ENCODE results near the gene NKAIN2.
A peak's percentile ranks its signal among the peaks of the same experiment; 100 is the strongest.

The NKAIN2 gene

DNA sequence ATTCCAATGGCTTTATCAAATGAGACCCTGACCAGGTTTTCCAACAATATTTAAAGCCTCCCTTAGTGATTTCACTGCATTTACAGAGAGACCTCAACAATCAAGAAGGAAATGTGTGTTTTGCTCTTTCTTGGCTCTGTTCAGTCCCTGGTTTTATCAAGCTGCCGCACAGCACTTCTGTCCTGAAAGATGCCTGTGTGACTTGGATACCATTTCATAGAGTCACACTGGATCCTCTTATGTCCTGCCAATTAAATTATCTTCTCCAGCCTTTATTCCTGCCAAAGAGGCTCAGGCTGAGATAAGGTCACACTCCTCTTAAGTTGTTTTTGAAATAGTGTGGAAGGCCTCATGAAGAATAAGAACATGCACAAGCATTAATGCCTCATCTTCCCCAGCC is 961.6 kb downstream of the NKAIN2 start:
- Histone ChIP-seq H3K4me3 (no peak overlapping the region), H3K36me3 (no peaks in the 10 kb centered on the region), H3K27me3 (no peaks in the 10 kb centered on the region), H3K4me2 (no peak overlapping the region), H4K20me1 (no peaks in the 10 kb centered on the region), H3K27ac (no peak overlapping the region), H3K9me3 (replicated peaks in 1 of 11) (no peaks in the 10 kb centered on the region), H3K4me1 (no peaks in the 10 kb centered on the region), H3K9ac (no peak overlapping the region)
- no peak for TF ChIP-seq Cebpa-rat (IDR thresholded peaks at IDR 0.05)

DNA sequence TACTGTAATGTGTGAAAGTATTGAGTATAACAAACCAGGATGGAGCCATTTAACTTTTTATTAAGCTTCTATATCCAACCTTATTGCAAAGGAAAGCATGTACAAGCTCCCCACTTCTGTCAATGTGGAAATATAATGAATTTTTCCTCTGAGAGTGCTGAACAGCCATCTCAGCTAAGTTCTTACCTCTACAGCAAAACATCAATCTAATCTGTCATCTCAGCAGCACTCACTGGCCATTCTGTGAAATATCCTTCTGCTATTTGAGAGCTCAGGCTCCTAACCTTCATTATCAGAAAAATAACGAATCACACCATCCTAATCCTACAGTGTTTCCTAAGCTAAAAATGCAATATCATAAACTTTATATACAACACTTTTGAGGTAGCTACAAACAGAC is 964.6 kb downstream of the NKAIN2 start:
- no peak overlapping the region for H3K4me3 ChIP-seq
- TF ChIP-seq Cebpa-rat (IDR thresholded peaks at IDR 0.05): no peak
- no peak overlapping the region for H3K9ac ChIP-seq
- no peaks in the 10 kb centered on the region for H4K20me1 ChIP-seq
- H3K4me2 ChIP-seq: no peak overlapping the region
- no peaks in the 10 kb centered on the region for H3K4me1 ChIP-seq
- no peak overlapping the region for H3K27ac ChIP-seq
- H3K9me3 ChIP-seq (replicated peaks in 1 of 11): no peaks in the 10 kb centered on the region
- H3K36me3 ChIP-seq: no peaks in the 10 kb centered on the region
- no peaks in the 10 kb centered on the region for H3K27me3 ChIP-seq

DNA sequence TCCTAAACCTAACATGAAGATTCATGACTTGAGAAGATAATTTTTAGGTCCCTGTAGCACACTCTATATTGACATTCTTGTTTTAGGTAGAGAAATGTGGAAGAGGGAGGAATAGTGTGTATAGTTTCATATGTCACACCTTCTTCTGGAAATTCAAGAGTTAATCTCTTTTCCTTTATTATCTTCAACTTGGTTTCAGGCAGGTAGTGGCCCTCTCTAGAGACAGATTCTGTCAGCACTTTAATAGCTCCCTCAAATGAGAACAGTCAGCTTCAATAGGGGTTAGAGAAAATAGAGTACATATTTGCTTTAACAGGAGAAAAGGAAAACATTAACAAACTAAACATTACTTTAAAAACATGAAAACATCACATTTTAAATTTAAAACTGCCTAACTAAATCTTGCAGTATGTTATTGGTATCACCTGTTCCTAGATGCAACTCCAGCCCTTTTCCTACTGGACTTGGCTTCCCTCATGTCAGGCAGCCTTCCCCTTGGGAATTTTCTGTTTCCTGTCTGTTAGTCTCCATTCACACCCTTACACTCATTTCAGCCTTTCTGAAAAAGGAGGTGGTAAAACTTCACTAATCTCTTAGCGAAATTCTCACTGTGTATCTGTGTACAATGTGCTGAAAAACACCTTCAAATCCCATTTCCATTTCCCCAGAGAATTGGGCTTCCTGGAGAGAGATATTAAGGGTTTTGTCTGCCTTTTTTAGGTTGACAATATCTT is 966.3 kb downstream of the NKAIN2 start:
- no peaks in the 10 kb centered on the region for H3K27me3 ChIP-seq
- no peaks in the 10 kb centered on the region for H3K4me1 ChIP-seq
- H3K27ac ChIP-seq: no peak overlapping the region
- no peak for TF ChIP-seq Cebpa-rat (IDR thresholded peaks at IDR 0.05)
- no peak overlapping the region for H3K4me3 ChIP-seq
- no peaks in the 10 kb centered on the region for H4K20me1 ChIP-seq
- H3K4me2 ChIP-seq: 0 out of 22 replicates have a peak overlapping the region, but pooled peaks of 1 of the 11 experiments have one; percentile 19
- H3K9me3 ChIP-seq (replicated peaks in 1 of 11): no peaks in the 10 kb centered on the region
- H3K9ac ChIP-seq: no peak overlapping the region
- no peaks in the 10 kb centered on the region for H3K36me3 ChIP-seq

DNA sequence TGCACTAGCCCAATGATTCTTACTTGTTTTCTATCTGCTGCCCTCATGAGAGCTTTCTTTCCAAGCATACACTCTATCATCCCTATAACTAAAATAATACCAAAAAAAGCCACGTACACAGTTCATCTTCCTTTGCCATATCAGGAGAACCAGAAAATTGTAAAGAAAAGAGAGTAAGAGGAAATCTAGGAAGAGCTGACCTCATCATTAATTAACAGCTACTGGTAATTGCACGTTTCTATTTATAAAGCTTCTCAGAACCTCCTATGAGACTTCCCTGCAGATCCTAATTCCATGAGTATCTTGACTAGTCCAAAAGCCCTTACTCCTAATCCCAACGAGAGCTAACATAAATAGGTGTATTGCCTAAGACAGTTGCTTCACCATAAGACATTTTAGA is 967.1 kb downstream of the NKAIN2 start:
- no peak overlapping the region for H3K27ac ChIP-seq
- no peaks in the 10 kb centered on the region for H3K36me3 ChIP-seq
- no peaks in the 10 kb centered on the region for H3K27me3 ChIP-seq
- H3K4me3 ChIP-seq: no peak overlapping the region
- H3K9ac ChIP-seq: no peak overlapping the region
- H4K20me1 ChIP-seq: no peaks in the 10 kb centered on the region
- H3K9me3 ChIP-seq (replicated peaks in 1 of 11): no peaks in the 10 kb centered on the region
- H3K4me1 ChIP-seq: no peaks in the 10 kb centered on the region
- TF ChIP-seq Cebpa-rat (IDR thresholded peaks at IDR 0.05): no peak
- no peak overlapping the region for H3K4me2 ChIP-seq

DNA sequence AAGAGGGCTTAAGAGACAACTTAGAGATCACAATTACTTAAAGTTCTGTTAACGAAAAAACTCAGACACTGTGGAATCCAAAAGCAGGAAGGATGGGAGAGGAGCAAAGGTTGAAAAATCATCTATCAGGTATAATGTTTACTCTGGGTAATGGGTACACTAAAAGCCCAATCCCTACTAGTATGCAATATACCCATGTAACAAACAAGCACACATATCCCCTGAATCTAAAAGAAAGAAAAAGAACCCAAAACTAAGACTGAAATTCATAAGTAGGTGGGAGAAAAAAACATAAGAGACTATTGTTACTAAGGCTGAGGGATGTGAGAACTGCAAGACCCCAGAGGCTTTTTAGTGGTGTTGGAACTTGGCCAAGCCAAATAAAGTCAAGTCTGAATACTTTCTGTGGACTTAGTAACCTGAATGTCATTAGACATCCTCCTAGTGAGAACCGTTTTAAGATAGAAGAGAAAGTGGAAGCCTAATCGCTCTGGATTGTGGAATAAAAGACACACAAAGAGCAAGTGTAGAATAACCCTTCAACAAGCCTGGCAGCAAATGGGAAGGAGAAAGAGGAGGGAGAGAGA is 969.2 kb downstream of the NKAIN2 start:
- H3K27me3 ChIP-seq: no peaks in the 10 kb centered on the region
- TF ChIP-seq Cebpa-rat (IDR thresholded peaks at IDR 0.05): no peak
- no peak overlapping the region for H3K4me3 ChIP-seq
- no peak overlapping the region for H3K27ac ChIP-seq
- no peaks in the 10 kb centered on the region for H3K4me1 ChIP-seq
- H3K9me3 ChIP-seq (replicated peaks in 1 of 11): no peaks in the 10 kb centered on the region
- H3K36me3 ChIP-seq: no peaks in the 10 kb centered on the region
- no peaks in the 10 kb centered on the region for H4K20me1 ChIP-seq
- no peak overlapping the region for H3K9ac ChIP-seq
- no peak overlapping the region for H3K4me2 ChIP-seq

DNA sequence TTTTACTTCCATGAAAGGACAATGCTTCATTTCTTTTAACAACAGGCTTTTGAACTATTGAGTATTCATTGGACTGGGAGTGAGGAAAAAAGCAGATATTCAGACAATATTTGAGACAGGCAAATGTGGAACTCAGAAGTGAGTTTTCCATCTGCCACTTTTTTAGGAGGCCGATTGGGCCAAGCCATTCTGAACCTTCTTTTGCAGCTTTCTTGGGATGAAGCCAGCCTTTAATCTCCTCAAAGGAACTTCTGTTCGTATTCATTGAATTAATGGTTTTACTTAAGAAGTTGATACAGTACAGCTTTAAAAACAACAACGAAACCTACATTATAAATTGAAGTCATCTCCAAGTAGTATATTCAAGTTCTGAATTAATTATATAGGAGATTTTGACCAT is 971.5 kb downstream of the NKAIN2 start:
- Histone ChIP-seq H3K4me1 (no peaks in the 10 kb centered on the region), H3K9me3 (replicated peaks in 1 of 11) (no peaks in the 10 kb centered on the region), H3K4me3 (no peak overlapping the region), H3K9ac (no peak overlapping the region), H3K4me2 (no peak overlapping the region), H4K20me1 (no peaks in the 10 kb centered on the region), H3K27ac (no peak overlapping the region), H3K27me3 (no peaks in the 10 kb centered on the region), H3K36me3 (no peaks in the 10 kb centered on the region)
- no peak for TF ChIP-seq Cebpa-rat (IDR thresholded peaks at IDR 0.05)

DNA sequence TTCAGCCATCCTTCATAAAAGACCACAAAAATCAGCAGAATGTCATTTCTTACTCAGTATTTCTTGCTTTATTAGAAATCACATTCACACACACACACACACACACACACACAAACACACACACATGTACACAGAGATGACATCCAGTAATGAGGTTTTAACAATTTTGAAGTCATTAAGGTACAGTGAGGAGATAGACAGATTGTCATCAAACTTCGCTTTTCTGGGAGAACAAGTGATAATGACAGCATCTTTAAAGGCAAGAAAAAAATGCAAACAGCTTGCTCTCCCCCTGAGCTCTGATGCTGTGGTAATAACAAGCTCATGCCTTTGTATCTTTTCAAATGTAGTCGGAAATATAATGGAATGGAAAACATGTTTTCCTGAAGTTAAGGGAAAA is 974.2 kb downstream of the NKAIN2 start:
- peaks cover 0 to 4% (median 0%) of the 10 kb centered on the region in 10 experiments; a peak in 1 of 20 replicates for H3K4me1 ChIP-seq
- no peaks in the 10 kb centered on the region for H3K36me3 ChIP-seq
- no peak overlapping the region for H3K4me3 ChIP-seq
- H4K20me1 ChIP-seq: no peaks in the 10 kb centered on the region
- no peaks in the 10 kb centered on the region for H3K27me3 ChIP-seq
- H3K4me2 ChIP-seq: no peak overlapping the region
- H3K9me3 ChIP-seq (replicated peaks in 1 of 11): no peaks in the 10 kb centered on the region
- TF ChIP-seq Cebpa-rat (IDR thresholded peaks at IDR 0.05): no peak
- H3K27ac ChIP-seq: no peak overlapping the region
- H3K9ac ChIP-seq: no peak overlapping the region

DNA sequence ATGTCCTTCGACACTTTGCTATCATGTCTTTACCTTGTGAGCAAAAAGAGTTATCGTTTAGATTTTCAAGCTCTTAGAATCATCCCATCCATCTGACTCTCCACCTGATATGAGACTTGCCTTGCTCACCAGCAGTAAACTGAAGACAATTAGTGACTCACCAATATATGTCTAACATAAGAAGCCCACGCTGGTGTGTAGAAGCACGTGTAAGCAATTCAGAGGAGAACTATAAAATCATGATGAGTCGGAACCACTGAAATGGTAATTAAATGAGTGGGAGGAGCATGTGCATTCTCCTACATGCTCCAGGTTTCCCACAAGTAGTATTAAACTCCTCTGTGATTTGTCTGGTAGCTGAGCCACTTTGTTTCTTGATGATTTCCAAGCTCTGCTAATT is 977.0 kb downstream of the NKAIN2 start:
- no peak overlapping the region for H3K27ac ChIP-seq
- no peak overlapping the region for H3K4me3 ChIP-seq
- H4K20me1 ChIP-seq: no peaks in the 10 kb centered on the region
- no peaks in the 10 kb centered on the region for H3K27me3 ChIP-seq
- TF ChIP-seq Cebpa-rat (IDR thresholded peaks at IDR 0.05): no peak
- no peaks in the 10 kb centered on the region for H3K9me3 ChIP-seq (replicated peaks in 1 of 11)
- H3K4me2 ChIP-seq: no peak overlapping the region
- H3K36me3 ChIP-seq: no peaks in the 10 kb centered on the region
- H3K4me1 ChIP-seq: peaks cover 0 to 4% (median 0%) of the 10 kb centered on the region in 10 experiments; a peak in 1 of 20 replicates
- no peak overlapping the region for H3K9ac ChIP-seq

DNA sequence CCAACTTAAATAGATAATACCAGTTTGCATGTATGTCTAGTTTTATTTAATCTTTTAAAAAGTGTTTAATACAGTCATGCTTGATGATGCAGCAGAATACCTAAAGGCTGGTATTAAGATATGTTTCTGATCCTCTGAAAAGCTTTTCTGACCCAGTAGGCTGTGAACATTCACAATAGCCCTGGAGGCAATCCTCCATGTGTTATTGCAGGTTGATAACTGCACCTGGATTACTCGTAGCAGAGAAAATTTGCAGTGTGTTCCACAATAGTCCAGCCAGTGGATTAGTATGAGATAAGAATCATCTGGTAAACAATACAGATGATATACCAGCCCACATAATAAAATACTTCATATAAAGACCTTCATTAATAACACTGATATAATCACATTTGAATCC is 979.7 kb downstream of the NKAIN2 start:
- no peaks in the 10 kb centered on the region for H3K27me3 ChIP-seq
- H3K9ac ChIP-seq: no peak overlapping the region
- TF ChIP-seq Cebpa-rat (IDR thresholded peaks at IDR 0.05): no peak
- H3K9me3 ChIP-seq (replicated peaks in 1 of 11): 0 out of 22 replicates have a peak, but pooled peaks cover 0 to 2% (median 0%) of the 10 kb centered on the region in 11 experiments
- no peak overlapping the region for H3K27ac ChIP-seq
- H3K4me1 ChIP-seq: peaks cover 0 to 4% (median 0%) of the 10 kb centered on the region in 10 experiments; a peak in 1 of 20 replicates
- no peaks in the 10 kb centered on the region for H4K20me1 ChIP-seq
- no peak overlapping the region for H3K4me3 ChIP-seq
- no peak overlapping the region for H3K4me2 ChIP-seq
- H3K36me3 ChIP-seq: no peaks in the 10 kb centered on the region

DNA sequence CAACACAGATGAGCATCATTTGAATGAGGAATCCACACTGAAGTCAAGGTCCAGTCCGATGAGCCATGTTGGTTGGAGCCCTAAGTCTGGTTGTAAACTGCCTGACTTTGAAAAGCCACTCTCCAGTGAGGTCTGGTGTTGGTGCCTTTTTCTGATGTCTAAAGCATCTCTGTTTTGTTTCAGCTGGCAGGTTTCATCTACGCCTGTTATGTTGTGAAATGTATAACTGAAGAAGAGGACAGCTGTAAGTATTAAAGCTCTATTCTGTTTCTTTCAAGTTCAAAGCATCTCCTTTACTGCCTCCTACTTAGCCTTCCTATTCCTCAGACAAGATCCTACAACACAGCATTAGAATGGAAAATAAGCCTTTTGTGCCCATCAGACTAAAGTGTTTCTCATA is 987.5 kb downstream of the NKAIN2 start:
- Histone ChIP-seq H3K27me3 (no peaks in the 10 kb centered on the region), H3K27ac (no peak overlapping the region)
- TF ChIP-seq Cebpa-rat (IDR thresholded peaks at IDR 0.05): no peak

More for the DNA sequence above, 987.5 kb downstream of the NKAIN2 start:
- Histone ChIP-seq H3K9ac (no peak overlapping the region), H3K4me3 (no peak overlapping the region), H3K4me2 (no peak overlapping the region), H4K20me1 (no peaks in the 10 kb centered on the region), H3K4me1 (peaks cover 0 to 5% (median 0%) of the 10 kb centered on the region in 10 experiments; a peak in 3 of 20 replicates), H3K36me3 (no peaks in the 10 kb centered on the region), H3K9me3 (replicated peaks in 1 of 11) (0 out of 22 replicates have a peak, but pooled peaks cover 0 to 4% (median 0%) of the 10 kb centered on the region in 11 experiments)
